Rectal smooth muscle tissue (tissue), 1 donor: ENCODE data around the gene VCP.

Experiments
- H3K27ac ChIP-seq: one replicate; pipeline ENCODE4 v1.7.0; 2013; ENCODE audit warnings: low read depth, low read length, inconsistent platforms
- H3K27me3 ChIP-seq: one replicate; pipeline ENCODE4 v1.7.0; 2013; ENCODE audit warnings: low read length; ENCODE audit not compliant: control insufficient read depth, insufficient read depth
- H3K36me3 ChIP-seq: one replicate; pipeline ENCODE4 v1.7.0; 2013; ENCODE audit warnings: low read length; ENCODE audit not compliant: control insufficient read depth, insufficient read depth
- H3K4me1 ChIP-seq: one replicate; pipeline ENCODE4 v1.7.0; 2013; ENCODE audit warnings: low read length; ENCODE audit not compliant: control insufficient read depth, insufficient read depth
- H3K4me3 ChIP-seq: one replicate; pipeline ENCODE4 v1.7.0; 2013; ENCODE audit warnings: low read length
- H3K9ac ChIP-seq: one replicate; pipeline ENCODE4 v1.7.0; 2013; ENCODE audit warnings: low read length

Gene VCP

GRCh38 chr9:35108461-35108860, 36.0 kb upstream of the VCP start:
- Histone ChIP-seq H3K36me3 (peaks cover 24% of the 10 kb centered on the region), H3K27me3 (no peaks in the 10 kb centered on the region), H3K27ac (no peak overlapping the region), H3K4me3 (no peak overlapping the region), H3K4me1 (peaks cover 18% of the 10 kb centered on the region), H3K9ac (no peak overlapping the region)

- Histone ChIP-seq H3K4me3 (no peak overlapping the region), H3K4me1 (peaks cover 20% of the 10 kb centered on the region), H3K36me3 (peaks cover 24% of the 10 kb centered on the region), H3K27me3 (no peaks in the 10 kb centered on the region), H3K9ac (no peak overlapping the region), H3K27ac (no peak overlapping the region)
These were observed 35.2 kb upstream of the VCP start for GRCh38 chr9:35107297-35108290.

GRCh38 chr9:35106343-35106730, 33.9 kb upstream of the VCP start:
- Histone ChIP-seq H3K36me3 (peaks cover 24% of the 10 kb centered on the region), H3K27me3 (no peaks in the 10 kb centered on the region), H3K9ac (no peak overlapping the region), H3K4me1 (peaks cover 21% of the 10 kb centered on the region), H3K27ac (no peak overlapping the region), H3K4me3 (no peak overlapping the region)

- Histone ChIP-seq H3K4me1 (peaks cover 18% of the 10 kb centered on the region), H3K4me3 (no peak overlapping the region), H3K9ac (no peak overlapping the region), H3K36me3 (peaks cover 25% of the 10 kb centered on the region), H3K27me3 (no peaks in the 10 kb centered on the region), H3K27ac (no peak overlapping the region)
These were observed 33.3 kb upstream of the VCP start for GRCh38 chr9:35105571-35106342.

GRCh38 chr9:35105126-35105525, 32.7 kb upstream of the VCP start:
- H3K4me3 ChIP-seq: no peak overlapping the region
- peaks cover 14% of the 10 kb centered on the region for H3K4me1 ChIP-seq
- peaks cover 31% of the 10 kb centered on the region for H3K36me3 ChIP-seq
- no peak overlapping the region for H3K27ac ChIP-seq
- H3K27me3 ChIP-seq: no peaks in the 10 kb centered on the region
- H3K9ac ChIP-seq: no peak overlapping the region

- no peak overlapping the region for H3K4me3 ChIP-seq
- no peaks in the 10 kb centered on the region for H3K27me3 ChIP-seq
- no peak overlapping the region for H3K9ac ChIP-seq
- no peak overlapping the region for H3K27ac ChIP-seq
- H3K4me1 ChIP-seq: peaks cover 11% of the 10 kb centered on the region
- H3K36me3 ChIP-seq: peaks cover 36% of the 10 kb centered on the region
These were observed 32.2 kb upstream of the VCP start for GRCh38 chr9:35104586-35104985.

GRCh38 chr9:35103660-35104191, 31.3 kb upstream of the VCP start:
- peak overlapping the region; percentile 70 for H3K4me3 ChIP-seq
- no peaks in the 10 kb centered on the region for H3K27me3 ChIP-seq
- peaks cover 11% of the 10 kb centered on the region for H3K4me1 ChIP-seq
- peaks cover 36% of the 10 kb centered on the region for H3K36me3 ChIP-seq
- peak overlapping the region; percentile 66 for H3K27ac ChIP-seq
- H3K9ac ChIP-seq: no peak overlapping the region

- Histone ChIP-seq H3K36me3 (peaks cover 30% of the 10 kb centered on the region), H3K27me3 (no peaks in the 10 kb centered on the region), H3K4me1 (peaks cover 11% of the 10 kb centered on the region), H3K27ac (peak within 1 kb of the TSS; percentile 85), H3K4me3 (peak within 1 kb of the TSS; percentile 86), H3K9ac (peak within 1 kb of the TSS; percentile 90)
These were observed 30.6 kb upstream of the VCP start, which contains the start of gene STOML2 for GRCh38 chr9:35102769-35103659. Gene STOML2 (minus strand): TSS chr9:35103131. CDS start chr9:35103094, 37 bp downstream.

GRCh38 chr9:35102465-35102768, 30.0 kb upstream of the VCP start:
- peak overlapping the region; percentile 85 for H3K27ac ChIP-seq
- peak overlapping the region; percentile 86 for H3K4me3 ChIP-seq
- H3K9ac ChIP-seq: peak overlapping the region; percentile 90
- H3K27me3 ChIP-seq: no peaks in the 10 kb centered on the region
- peaks cover 11% of the 10 kb centered on the region for H3K4me1 ChIP-seq
- H3K36me3 ChIP-seq: peaks cover 30% of the 10 kb centered on the region

GRCh38 chr9:35097573-35097972, 25.1 kb upstream of the VCP start:
- H3K27ac ChIP-seq: no peak overlapping the region
- no peak overlapping the region for H3K9ac ChIP-seq
- H3K36me3 ChIP-seq: peaks cover 20% of the 10 kb centered on the region
- no peak overlapping the region for H3K4me3 ChIP-seq
- H3K27me3 ChIP-seq: no peaks in the 10 kb centered on the region
- peaks cover 9% of the 10 kb centered on the region for H3K4me1 ChIP-seq

GRCh38 chr9:35096035-35096849, 23.8 kb upstream of the VCP start, which contains the start of gene PIGO:
Gene PIGO (minus strand): TSS chr9:35096591. CDS start chr9:35095565, 1,026 bp downstream.
- H3K4me1 ChIP-seq: no peaks in the 10 kb centered on the region
- peak within 1 kb of the TSS; percentile 96 for H3K9ac ChIP-seq
- H3K27me3 ChIP-seq: no peaks in the 10 kb centered on the region
- peak within 1 kb of the TSS; percentile 95 for H3K4me3 ChIP-seq
- peaks cover 20% of the 10 kb centered on the region for H3K36me3 ChIP-seq
- peak within 1 kb of the TSS; percentile 94 for H3K27ac ChIP-seq
